ENCODE measurements around the gene VGF.
"Not testable (repeated sequence)": the region's sequence is repeated elsewhere in the genome, so short reads cannot be mapped to it uniquely, and the experiment has no call there.

The VGF gene

DNA sequence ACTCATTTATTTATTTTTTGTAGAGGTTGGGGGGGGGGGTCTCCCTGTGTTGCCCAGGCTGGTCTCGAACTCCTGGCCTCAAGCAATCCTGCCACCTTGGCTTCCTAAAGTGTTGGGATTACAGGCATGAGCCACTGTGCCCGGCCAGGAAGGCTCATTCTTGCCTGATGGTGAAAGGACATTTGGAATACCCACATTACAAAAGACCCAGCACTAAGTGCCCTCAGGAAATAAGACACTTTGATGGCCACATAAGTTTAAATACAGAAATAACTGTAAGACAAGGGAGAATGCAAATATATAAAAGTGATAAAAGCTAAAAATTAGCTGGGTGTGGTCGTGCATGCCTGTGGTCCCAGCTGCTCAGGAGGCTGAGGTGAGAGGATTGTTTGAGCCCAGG lies 46.5 kb downstream of the VGF start:
- Histone ChIP-seq H3K9me3 (ENCODE audit: control insufficient read depth in 1 of 2, low read length in 2 of 2) (no peaks in the 10 kb centered on the region), H3K9ac (ENCODE audit: low read depth in 1 of 2, low read length in 2 of 2) (no peak overlapping the region), H3K27me3 (ENCODE audit: control insufficient read depth in 1 of 2, insufficient read depth in 2 of 2, low read length in 2 of 2) (no peaks in the 10 kb centered on the region), H3K36me3 (ENCODE audit: control insufficient read depth in 1 of 2, insufficient read depth in 2 of 2, low read length in 2 of 2) (no peaks in the 10 kb centered on the region), H3K4me3 (ENCODE audit: low read depth in 1 of 2, low read length in 2 of 2) (no peak overlapping the region), H3K27ac (ENCODE audit: low read depth, low read length) (no peak overlapping the region), H3K4me1 (ENCODE audit: control insufficient read depth in 1 of 2, insufficient read depth in 2 of 2, low read length in 2 of 2) (peaks cover 5 to 7% of the 10 kb centered on the region in 2 donors)

DNA sequence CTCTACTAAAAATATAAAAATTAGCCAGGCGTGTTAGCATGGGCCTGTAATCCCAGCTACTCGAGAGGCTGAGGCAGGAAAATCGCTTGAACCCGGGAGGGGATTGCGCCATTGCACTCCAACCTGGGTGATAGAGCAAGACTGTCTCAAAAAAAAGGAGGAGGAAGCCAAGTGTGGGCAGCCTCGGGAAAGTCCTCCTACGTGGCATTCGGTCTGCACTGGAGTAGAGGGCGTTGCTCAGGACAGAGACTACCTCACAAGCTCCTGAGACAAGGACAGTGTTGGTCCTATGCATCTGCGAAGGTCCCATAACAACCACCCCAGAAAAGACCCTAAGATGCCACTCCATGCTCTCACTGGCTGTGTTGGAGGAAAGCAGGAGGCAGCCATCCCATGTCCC lies 48.5 kb downstream of the VGF start:
- Histone ChIP-seq H3K4me1 (ENCODE audit: control insufficient read depth in 1 of 2, insufficient read depth in 2 of 2, low read length in 2 of 2) (peaks cover 0 to 2% of the 10 kb centered on the region in 2 donors), H3K27ac (ENCODE audit: low read depth, low read length) (no peak overlapping the region), H3K9ac (ENCODE audit: low read depth in 1 of 2, low read length in 2 of 2) (no peak overlapping the region)

DNA sequence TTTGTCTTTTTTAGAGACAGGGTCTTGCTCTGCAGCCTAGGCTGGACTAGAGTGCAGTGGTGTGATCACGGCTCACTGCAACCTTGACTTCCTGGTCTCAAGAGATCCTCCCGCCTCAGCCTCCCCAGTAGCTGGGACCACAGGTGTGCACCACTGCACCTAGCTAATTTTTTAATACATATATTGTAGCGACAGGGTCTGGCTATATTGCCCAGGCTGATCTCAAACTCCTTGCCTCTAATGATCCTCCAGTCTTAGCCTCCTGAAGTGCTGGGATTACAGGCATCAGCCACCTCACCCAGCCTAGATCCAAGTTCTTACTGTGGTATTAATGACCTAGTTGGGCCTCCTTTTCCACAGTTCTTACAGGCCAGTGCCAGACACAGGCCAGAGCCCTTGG lies 50.2 kb downstream of the VGF start:
- H3K27me3 ChIP-seq (ENCODE audit: control insufficient read depth in 1 of 2, insufficient read depth in 2 of 2, low read length in 2 of 2) = no peaks in the 10 kb centered on the region
- no peaks in the 10 kb centered on the region for H3K36me3 ChIP-seq (ENCODE audit: control insufficient read depth in 1 of 2, insufficient read depth in 2 of 2, low read length in 2 of 2)
- H3K4me1 ChIP-seq (ENCODE audit: control insufficient read depth in 1 of 2, insufficient read depth in 2 of 2, low read length in 2 of 2) = no peaks in the 10 kb centered on the region
- H3K27ac ChIP-seq (ENCODE audit: low read depth, low read length) = no peak overlapping the region
- H3K9ac ChIP-seq (ENCODE audit: low read depth in 1 of 2, low read length in 2 of 2) = no peak overlapping the region
- H3K9me3 ChIP-seq (ENCODE audit: control insufficient read depth in 1 of 2, low read length in 2 of 2) = no peaks in the 10 kb centered on the region
- H3K4me3 ChIP-seq (ENCODE audit: low read depth in 1 of 2, low read length in 2 of 2) = no peak overlapping the region

More for the DNA sequence above, 48.5 kb downstream of the VGF start:
- H3K9me3 ChIP-seq (ENCODE audit: control insufficient read depth in 1 of 2, low read length in 2 of 2) = no peaks in the 10 kb centered on the region
- H3K27me3 ChIP-seq (ENCODE audit: control insufficient read depth in 1 of 2, insufficient read depth in 2 of 2, low read length in 2 of 2) = no peaks in the 10 kb centered on the region
- no peaks in the 10 kb centered on the region for H3K36me3 ChIP-seq (ENCODE audit: control insufficient read depth in 1 of 2, insufficient read depth in 2 of 2, low read length in 2 of 2)
- no peak overlapping the region for H3K4me3 ChIP-seq (ENCODE audit: low read depth in 1 of 2, low read length in 2 of 2)

DNA sequence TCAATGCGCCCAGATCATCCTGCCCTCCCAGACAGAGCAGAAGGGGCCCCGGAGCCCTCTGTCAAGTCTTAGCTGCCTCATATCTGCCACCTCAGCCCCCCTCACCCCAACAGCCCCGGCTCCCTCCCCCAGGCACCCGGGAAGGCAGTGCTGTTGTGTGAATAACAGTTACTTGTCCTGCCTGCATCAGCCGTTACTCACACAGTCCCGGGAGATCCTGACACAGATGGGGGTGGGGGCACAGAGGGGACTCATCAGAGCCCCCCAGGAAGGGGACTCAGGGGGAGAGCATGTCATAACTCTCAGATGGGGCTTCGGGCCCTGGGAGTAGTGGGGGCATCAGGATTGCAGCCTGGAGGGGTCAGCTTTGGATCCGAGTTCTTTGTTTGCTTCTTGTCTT lies 50.9 kb downstream of the VGF start:
- no peak overlapping the region for H3K4me3 ChIP-seq (ENCODE audit: low read depth in 1 of 2, low read length in 2 of 2)
- H3K27ac ChIP-seq (ENCODE audit: low read depth, low read length) = no peak overlapping the region
- H3K36me3 ChIP-seq (ENCODE audit: control insufficient read depth in 1 of 2, insufficient read depth in 2 of 2, low read length in 2 of 2) = no peaks in the 10 kb centered on the region
- no peak overlapping the region for H3K9ac ChIP-seq (ENCODE audit: low read depth in 1 of 2, low read length in 2 of 2)
- H3K4me1 ChIP-seq (ENCODE audit: control insufficient read depth in 1 of 2, insufficient read depth in 2 of 2, low read length in 2 of 2) = no peaks in the 10 kb centered on the region
- no peaks in the 10 kb centered on the region for H3K27me3 ChIP-seq (ENCODE audit: control insufficient read depth in 1 of 2, insufficient read depth in 2 of 2, low read length in 2 of 2)
- no peaks in the 10 kb centered on the region for H3K9me3 ChIP-seq (ENCODE audit: control insufficient read depth in 1 of 2, low read length in 2 of 2)

DNA sequence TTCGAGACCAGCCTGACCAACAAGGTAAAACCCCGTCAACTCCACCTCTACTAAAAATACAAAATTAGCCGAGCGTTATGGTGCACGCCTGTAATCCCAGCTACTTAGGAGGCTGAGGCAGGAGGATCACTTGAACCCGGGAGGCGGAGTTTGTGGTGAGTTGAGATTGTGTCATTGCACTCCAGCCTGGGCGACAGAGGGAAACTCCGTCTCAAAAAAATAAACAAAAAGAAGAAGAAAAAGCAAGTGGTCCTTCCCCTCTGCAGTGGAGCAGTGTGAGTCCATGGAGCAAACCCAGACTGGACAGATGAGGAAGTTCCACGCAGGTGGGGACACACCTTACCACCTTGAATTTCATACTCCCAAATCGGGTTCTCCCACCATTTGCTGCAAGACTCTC lies 51.5 kb downstream of the VGF start:
- Histone ChIP-seq H3K9me3 (ENCODE audit: control insufficient read depth in 1 of 2, low read length in 2 of 2) (no peaks in the 10 kb centered on the region), H3K27me3 (ENCODE audit: control insufficient read depth in 1 of 2, insufficient read depth in 2 of 2, low read length in 2 of 2) (no peaks in the 10 kb centered on the region), H3K36me3 (ENCODE audit: control insufficient read depth in 1 of 2, insufficient read depth in 2 of 2, low read length in 2 of 2) (no peaks in the 10 kb centered on the region), H3K9ac (ENCODE audit: low read depth in 1 of 2, low read length in 2 of 2) (no peak overlapping the region), H3K4me3 (ENCODE audit: low read depth in 1 of 2, low read length in 2 of 2) (no peak overlapping the region), H3K4me1 (ENCODE audit: control insufficient read depth in 1 of 2, insufficient read depth in 2 of 2, low read length in 2 of 2) (no peaks in the 10 kb centered on the region), H3K27ac (ENCODE audit: low read depth, low read length) (no peak overlapping the region)

DNA sequence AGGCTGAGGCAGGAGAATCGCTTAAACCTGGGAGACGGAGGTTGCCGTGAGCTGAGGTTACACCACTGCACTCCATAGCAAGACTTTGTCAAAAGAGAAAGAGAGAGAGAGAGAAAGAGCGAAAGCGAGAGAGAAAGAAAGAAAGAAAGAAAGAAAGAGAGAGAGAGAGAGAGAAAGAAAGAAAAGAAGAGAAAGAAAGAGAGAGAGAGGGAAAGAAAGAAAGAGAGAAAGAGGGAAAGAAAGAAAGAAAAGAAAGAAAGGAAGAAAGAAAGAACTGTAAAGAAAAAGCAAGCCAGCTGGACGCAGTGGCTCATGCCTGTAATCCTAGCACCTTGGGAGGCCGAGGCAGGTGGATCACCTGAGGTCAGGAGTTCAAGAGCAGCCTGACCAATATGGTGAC lies 52.2 kb downstream of the VGF start:
- not testable (repeated sequence) for H3K4me1 ChIP-seq (ENCODE audit: control insufficient read depth in 1 of 2, insufficient read depth in 2 of 2, low read length in 2 of 2); H3K27ac ChIP-seq (ENCODE audit: low read depth, low read length); H3K4me3 ChIP-seq (ENCODE audit: low read depth in 1 of 2, low read length in 2 of 2); H3K36me3 ChIP-seq (ENCODE audit: control insufficient read depth in 1 of 2, insufficient read depth in 2 of 2, low read length in 2 of 2); H3K9me3 ChIP-seq (ENCODE audit: control insufficient read depth in 1 of 2, low read length in 2 of 2); H3K27me3 ChIP-seq (ENCODE audit: control insufficient read depth in 1 of 2, insufficient read depth in 2 of 2, low read length in 2 of 2); H3K9ac ChIP-seq (ENCODE audit: low read depth in 1 of 2, low read length in 2 of 2)
